T-helper 1 cell treated with Interleukin-12 subunit alpha and Interleukin-12 subunit beta and Interleukin-4 antibody, amounts not matched to agents 30 ng/mL and 1 ng/mL, for 36 hours (primary cell): ENCODE data around the gene LMBRD1. TPM values are rescaled to one million over a fixed set of nuclear protein-coding genes. Genes with fewer than 3 reads are reported as not detected.
"Not testable (repeated sequence)": the region's sequence is repeated elsewhere in the genome, so short reads cannot be mapped to it uniquely, and the experiment has no call there.

Experiments used
- intact Hi-C: fragments of 100-400 bp; cut with micrococcal nuclease; formaldehyde crosslinking; loops from one replicate; pipeline ENCODE4 v1.15.1; 2024
- total RNA-seq: library from RNA; stranded (reverse); gene quantifications from 2 replicates; pipeline ENCODE4 v1.2.3, GENCODE V29; 2022

LMBRD1 gene
- total RNA-seq, 1 donor from 2014 or later, result 26.8 TPM

DNA sequence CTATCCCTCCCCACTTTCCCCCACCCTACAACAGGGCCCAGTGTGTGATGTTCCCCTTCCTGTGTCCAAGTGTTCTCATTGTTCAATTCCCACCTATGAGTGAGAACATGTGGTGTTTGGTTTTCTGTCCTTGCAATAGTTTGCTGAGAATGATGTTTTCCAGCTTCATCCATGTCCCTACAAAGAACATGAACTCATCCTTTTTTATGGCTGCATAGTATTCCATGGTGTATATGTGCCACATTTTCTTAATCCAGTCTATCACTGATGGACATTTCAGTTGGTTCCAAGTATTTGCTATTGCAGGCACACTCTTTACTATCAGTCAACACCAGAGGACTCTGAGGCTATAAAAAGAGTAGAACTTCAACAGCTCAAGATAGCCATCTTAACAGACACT lies 2.0 kb upstream of the LMBRD1 start:
- intact Hi-C loops, result loop anchor here (5.0 kb wide), 3 partner anchors 869 to 1996 kb away; partner anchors contain the start of genes OGFRL1 and SMAP1

- intact Hi-C loops, result loop anchor here (1.0 to 5.0 kb wide), 8 partner anchors 8 to 1994 kb away; partner anchors contain the start of genes OGFRL1 and SMAP1
These were observed 653 bp downstream of the LMBRD1 start for GRCh38 chr6:69796073-69796641.

- intact Hi-C loops, result loop anchor here (1.0 to 5.0 kb wide), 8 partner anchors 7 to 1993 kb away; partner anchors contain the start of genes OGFRL1 and SMAP1
These were observed 1.2 kb downstream of the LMBRD1 start for GRCh38 chr6:69795469-69796072.

- intact Hi-C loops, result no loop called here
These were observed 4.5 kb downstream of the LMBRD1 start for GRCh38 chr6:69792292-69792691.

- intact Hi-C loops, result no loop called here
These were observed 5.7 kb downstream of the LMBRD1 start for GRCh38 chr6:69791065-69791471.

- intact Hi-C loops, result no loop called here
These were observed 6.2 kb downstream of the LMBRD1 start for GRCh38 chr6:69790629-69791028.

GRCh38 chr6:69789578-69789977 lies 7.2 kb downstream of the LMBRD1 start:
- intact Hi-C loops, result no loop called here

DNA sequence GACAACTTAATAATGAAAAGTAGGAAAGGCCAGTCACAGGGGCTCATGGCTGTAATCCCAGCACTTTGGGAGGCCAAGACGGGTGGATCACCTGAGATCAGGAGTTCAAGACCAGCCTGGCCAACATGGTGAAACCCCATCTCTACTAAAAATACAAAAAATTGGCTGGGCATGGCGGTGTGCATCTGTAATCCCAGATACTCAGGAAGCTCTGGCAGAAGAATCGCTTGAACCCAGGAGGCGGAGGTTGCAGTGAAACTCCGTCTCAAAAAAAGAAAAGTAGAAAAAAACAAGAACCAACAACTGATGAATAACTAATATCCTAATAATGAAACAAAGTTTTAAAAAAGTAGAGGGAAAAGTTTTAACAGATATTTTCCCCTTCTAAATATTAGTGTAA lies 9.4 kb downstream of the LMBRD1 start:
- intact Hi-C loops, result not testable (repeated sequence)

DNA sequence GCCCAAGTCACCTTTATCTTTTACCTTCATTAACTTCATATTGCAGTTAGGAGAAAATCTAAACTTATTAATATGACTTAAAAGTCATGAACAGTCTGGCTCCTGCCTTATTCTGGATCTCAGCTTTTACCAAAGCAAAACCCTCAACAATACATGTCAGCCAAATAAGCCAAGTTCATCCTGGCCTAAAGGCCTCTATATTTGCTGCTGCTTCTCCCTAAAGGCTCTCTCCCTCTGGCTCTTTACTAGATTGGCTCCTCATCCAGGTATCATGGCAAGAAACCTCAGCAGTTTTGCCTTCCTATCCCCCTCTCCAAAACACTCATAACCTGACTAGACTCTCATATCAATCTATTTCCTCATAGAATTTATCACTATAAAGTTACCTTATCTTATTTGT lies 11.1 kb downstream of the LMBRD1 start:
- intact Hi-C loops, result no loop called here

GRCh38 chr6:69784595-69785377 lies 12.0 kb downstream of the LMBRD1 start:
- intact Hi-C loops, result no loop called here

DNA sequence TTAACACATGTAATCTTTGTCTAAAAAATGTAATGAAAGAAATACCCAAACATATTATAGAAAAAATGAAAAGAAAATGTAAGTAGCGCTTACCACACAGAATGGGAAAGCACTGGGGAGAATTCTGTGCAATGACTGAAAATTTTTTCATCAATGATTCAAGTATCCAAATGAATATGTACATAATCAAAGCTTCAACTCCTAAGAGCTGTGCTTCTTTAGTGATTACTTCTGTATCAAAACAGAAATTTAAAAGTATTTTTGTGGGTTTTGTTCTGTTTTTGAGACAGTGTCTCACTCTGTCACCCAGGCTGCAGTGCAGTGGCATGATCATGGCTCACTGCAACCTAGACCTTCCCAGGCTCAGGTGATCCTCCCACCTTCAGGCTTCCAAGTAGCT lies 13.7 kb downstream of the LMBRD1 start:
- intact Hi-C loops, result no loop called here

DNA sequence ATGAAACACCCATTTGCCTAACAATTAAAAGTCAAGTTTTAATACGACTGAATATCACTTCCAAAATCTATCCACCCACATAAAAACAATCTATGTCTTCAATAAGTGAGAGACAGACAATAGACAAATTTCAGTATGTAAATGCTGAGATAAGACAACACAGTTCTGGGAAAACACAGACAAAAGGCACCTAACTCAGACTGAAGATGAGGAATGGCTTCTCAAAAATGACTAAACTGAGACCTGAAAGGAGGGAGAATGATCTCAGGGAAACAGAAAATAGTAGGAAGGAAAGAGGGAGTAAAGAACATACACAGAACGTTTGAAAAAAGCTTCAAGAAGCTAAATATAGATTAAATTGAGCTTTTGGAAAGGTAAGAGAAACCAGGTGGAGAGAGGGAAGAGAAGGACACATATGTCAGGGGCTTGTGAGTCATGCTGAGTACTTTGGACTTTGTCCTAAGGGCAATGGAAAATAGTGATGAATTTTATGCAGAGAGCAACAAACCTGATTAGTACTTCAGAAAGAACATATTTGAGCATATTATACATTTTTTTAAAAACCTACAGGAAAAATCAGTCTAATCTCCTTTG lies 16.1 kb downstream of the LMBRD1 start:
- intact Hi-C loops, result no loop called here

- intact Hi-C loops, result no loop called here
These were observed 20.9 kb downstream of the LMBRD1 start for GRCh38 chr6:69775941-69776340.

DNA sequence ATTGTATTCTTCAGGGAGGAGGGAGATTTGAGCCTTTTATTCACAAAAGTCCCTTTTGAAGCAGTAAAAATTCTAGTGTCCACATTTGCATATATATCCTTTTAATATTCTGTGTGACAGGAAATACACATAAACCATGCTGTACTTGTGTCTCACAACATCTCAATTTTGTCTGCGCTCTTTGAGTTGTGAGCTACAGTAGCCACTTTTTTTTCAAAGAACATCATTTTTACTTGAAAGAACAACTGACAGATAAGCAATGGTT lies 21.3 kb downstream of the LMBRD1 start:
- intact Hi-C loops, result no loop called here

DNA sequence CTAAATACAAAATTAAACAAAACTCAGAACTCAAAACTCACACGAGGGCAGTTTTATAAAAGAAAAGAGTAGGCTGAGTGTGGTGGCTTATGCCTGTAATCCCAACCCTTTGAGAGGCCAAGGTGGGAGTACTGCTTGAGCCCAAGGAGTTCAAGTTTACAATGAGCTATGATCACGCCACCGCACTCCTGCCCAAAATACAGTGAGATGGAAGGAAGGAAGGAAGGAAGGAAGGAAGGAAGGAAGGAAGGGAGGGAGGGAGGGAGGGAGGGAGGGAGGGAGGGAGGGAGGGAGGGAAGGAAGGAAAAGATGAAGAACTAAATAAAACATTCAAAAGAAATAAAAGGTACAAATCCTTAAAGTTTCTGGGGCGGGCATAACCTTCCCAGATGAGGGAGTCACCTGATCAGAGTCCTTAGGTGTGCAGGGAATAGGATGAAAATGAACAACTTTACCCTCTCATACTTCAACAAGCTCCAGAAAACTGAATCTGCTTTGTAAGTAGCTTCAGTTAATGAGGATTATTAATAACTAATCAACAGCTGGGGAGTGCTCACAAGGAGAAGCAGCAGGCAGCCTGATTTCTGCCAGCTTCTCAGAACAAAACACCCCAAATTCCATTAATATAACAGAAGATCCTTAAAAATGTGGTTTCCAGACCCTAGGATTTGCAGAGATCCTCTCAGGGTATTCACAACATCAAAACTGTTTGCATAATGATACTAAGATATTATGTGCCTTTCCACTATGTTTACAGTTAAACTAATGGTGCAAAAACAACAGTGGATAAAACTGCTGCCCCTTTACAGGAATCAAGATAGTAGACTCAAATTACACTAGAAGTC lies 21.8 kb downstream of the LMBRD1 start:
- intact Hi-C loops, result no loop called here

DNA sequence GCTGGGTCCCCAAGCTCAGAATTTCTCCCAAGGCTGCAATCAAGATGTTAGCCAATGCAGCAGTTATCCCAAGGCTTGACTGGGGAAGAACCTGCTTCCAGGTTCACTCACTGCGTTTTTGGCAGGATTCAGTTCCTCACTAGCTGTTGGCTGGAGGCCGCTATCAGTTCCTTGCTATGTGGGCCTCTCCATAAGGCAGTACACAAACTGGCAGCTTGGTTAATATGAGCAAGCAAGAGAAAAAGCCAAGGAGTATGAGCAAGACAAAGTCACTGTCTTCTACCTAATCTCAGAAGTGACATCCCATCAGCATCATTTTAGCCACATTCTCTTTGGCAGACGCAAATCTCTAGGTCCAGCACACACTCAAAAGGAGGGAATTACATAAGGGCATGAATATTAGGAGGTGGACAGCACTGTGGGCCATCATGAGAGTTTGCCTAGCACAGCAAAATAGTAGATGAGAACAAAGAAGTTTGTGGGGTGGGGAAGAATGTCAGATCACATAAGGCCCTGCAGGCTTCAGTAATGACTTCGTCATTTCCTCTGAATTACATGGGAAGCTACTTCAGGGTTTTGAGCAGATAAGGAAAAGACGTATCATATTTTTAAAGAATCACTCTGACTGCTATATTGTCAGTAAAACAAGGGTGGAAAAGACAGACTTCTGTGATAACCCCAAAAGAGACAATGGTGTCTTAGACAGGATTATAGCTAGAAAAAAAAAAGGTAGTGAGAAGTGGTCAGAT lies 25.5 kb downstream of the LMBRD1 start:
- intact Hi-C loops, result no loop called here

GRCh38 chr6:69768664-69769063 lies 28.1 kb downstream of the LMBRD1 start:
- intact Hi-C loops, result no loop called here

DNA sequence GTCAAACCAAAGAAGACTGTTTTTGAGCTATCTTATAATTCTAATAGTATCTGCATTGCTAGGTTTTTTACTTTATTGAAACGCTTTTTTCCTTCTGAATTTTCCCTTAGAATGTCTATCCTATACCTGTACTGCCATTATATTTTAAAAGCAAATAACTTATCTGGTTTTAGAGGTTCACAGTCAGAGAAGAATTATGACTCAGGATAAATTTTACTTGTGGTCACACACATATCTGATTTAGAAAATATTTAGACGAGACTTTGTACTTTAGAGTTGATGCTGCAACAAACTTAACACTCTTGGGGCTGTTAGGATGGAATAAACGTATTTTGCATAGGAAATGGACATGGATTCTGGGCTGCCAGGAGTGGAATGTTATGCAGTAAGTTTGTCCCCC lies 33.0 kb downstream of the LMBRD1 start:
- intact Hi-C loops, result no loop called here

DNA sequence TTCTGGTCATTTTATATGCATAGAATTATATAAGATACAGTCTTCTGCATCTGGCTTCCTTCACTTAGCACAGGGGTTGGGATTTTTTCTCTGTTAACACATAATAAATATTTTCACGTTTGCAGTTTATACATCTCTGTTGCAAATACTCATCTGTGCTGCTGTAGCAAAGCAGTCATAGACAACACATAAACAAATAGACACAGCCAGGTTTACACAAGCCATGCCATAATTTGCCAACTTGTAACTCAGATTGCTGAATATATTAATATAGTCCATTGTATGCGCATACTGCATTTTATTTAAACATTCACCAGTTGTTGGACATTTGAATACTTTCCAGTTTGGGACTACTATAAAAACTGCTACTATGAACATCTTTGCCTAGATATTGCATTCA lies 35.0 kb downstream of the LMBRD1 start:
- intact Hi-C loops, result no loop called here

DNA sequence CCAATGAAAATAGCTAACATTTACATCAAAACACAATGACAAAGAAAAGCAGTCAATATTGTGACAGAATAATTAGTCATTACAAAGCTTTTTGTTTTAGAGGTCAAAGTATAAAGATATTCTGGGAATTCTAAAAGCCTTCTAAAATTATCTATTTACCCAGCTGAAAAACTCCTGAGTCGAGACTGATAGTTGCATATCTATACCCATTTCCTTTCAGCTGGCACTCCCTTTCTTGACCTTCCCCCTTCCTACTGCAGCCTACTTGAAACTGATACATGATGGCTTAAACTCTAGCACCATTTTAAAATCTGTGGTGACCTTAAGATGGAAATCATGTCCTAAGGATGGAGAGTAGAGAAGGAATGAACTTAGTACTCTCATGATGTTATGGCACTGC lies 38.6 kb downstream of the LMBRD1 start:
- intact Hi-C loops, result no loop called here

- intact Hi-C loops, result no loop called here
These were observed 39.9 kb downstream of the LMBRD1 start for GRCh38 chr6:69756907-69757306.
